Lung (tissue), 12 donors: ENCODE data around the gene QKI. TPM values are rescaled to one million over a fixed set of nuclear protein-coding genes. Genes with fewer than 3 reads are reported as not detected.

Experiments
- ATAC-seq: fragments of 200-7000 bp; cut with Tn5 transposase; one replicate; pipeline ENCODE4 v1.9.1; 2020; ENCODE audit warnings: moderate number of reproducible peaks; ENCODE audit not compliant: insufficient read depth, low FRiP score
- DNase-seq, 3 donors: peaks; one replicate each; pipeline ENCODE4 v3.0.0-alpha.2; 2013 to 2017
- H3K27ac ChIP-seq, 2 donors: one replicate each; pipeline ENCODE4 v1.5.1; 2013; ENCODE audit warnings: mild to moderate bottlenecking in 2 of 2, moderate library complexity in 2 of 2, control low read depth in 1 of 2, inconsistent platforms in 1 of 2, low read depth in 1 of 2, low read length in 1 of 2
- H3K27me3 ChIP-seq, 3 donors: one replicate each; pipeline ENCODE4 v1.5.1; 2013; ENCODE audit warnings: low read length in 2 of 3; ENCODE audit not compliant: control insufficient read depth in 3 of 3, insufficient read depth in 3 of 3
- H3K36me3 ChIP-seq, 4 donors: one replicate each; pipeline ENCODE4 v1.5.1; 2013; ENCODE audit warnings: low read length in 4 of 4, mild to moderate bottlenecking in 1 of 4, moderate library complexity in 1 of 4; ENCODE audit not compliant: control insufficient read depth in 4 of 4, insufficient read depth in 4 of 4
- H3K4me1 ChIP-seq, 5 donors: one replicate each; pipeline ENCODE4 v1.5.1; 2013; ENCODE audit warnings: low read length in 5 of 5, mild to moderate bottlenecking in 2 of 5, moderate library complexity in 1 of 5; ENCODE audit not compliant: control insufficient read depth in 5 of 5, insufficient read depth in 5 of 5
- H3K4me3 ChIP-seq: one replicate; pipeline ENCODE4 v1.5.1; 2013; ENCODE audit warnings: mild to moderate bottlenecking, control low read depth, moderate library complexity
- H3K9ac ChIP-seq, 2 donors: one replicate each; pipeline ENCODE4 v1.5.1; 2013; ENCODE audit warnings: low read length in 2 of 2, control low read depth in 1 of 2; ENCODE audit not compliant: insufficient read depth in 1 of 2
- H3K9me3 ChIP-seq, 4 donors: one replicate each; pipeline ENCODE4 v1.5.1; 2013; ENCODE audit warnings: low read length in 3 of 4, mild to moderate bottlenecking in 1 of 4, moderate library complexity in 1 of 4; ENCODE audit not compliant: control insufficient read depth in 4 of 4, insufficient read depth in 3 of 4
- CTCF ChIP-seq: IDR thresholded peaks from 2 replicates; pipeline ENCODE4 v1.5.1; 2012; ENCODE audit warnings: mild to moderate bottlenecking; ENCODE audit errors: control extremely low read depth, extremely low read depth
- WGBS, 2 donors: extraction: QIAGEN DNeasy Blood & Tissue Kit; methylation state at CpG; one replicate each; pipeline ENCODE4 v1.1.7; 2013; 5-methylcytosine and 5-hydroxymethylcytosine counted together
- polyA plus RNA-seq, 2 donors: library from polyadenylated mRNA; stranded (reverse); fragments of 200-250 nt; gene quantifications; one replicate each; pipeline ENCODE4 v1.2.1, GENCODE V29; 2013
- total RNA-seq, 2 donors: library from RNA; depleted of rRNA in 1 of 2; stranded (reverse); fragments of >200 nt in 1 of 2; gene quantifications; one replicate each; pipeline ENCODE4 v1.2.1, GENCODE V29; 2014 to 2021
- donor health status: control.
- donor health status: control.
- donor health status: Bipolar disorder and iron deficiency.
- donor health status: healthy.
- donor health status: DM: yes; HTN: yes; CAD: no.

Gene QKI
- total and polyA plus RNA-seq, 4 donors, result 20.6 to 228 (median 114) TPM

- Histone ChIP-seq H3K9me3 (no peaks in the 10 kb centered on the region), H3K36me3 (no peaks in the 10 kb centered on the region), H3K9ac (no peak overlapping the region), H3K27ac (peak overlapping the region in 1 of 2 donors; percentile 68), H3K4me3 (no peak overlapping the region), H3K4me1 (peaks cover 0 to 12% (median 0%) of the 10 kb centered on the region in 5 donors), H3K27me3 (no peaks in the 10 kb centered on the region)
- ATAC-seq (no peak), DNase-seq (no peak)
- TF ChIP-seq CTCF, result no peak
- 80 to 84% methylated on average over 7 of the region's 7 CpGs for WGBS, 2 donors
Observed at GRCh38 chr6:163583558-163583957, 169.0 kb downstream of the QKI start.

- H3K27me3 ChIP-seq, result no peaks in the 10 kb centered on the region
- H3K9ac ChIP-seq, result no peak overlapping the region
- DNase-seq (no peak), ATAC-seq (peak; percentile 77)
- no peak for TF ChIP-seq CTCF
- no peaks in the 10 kb centered on the region for H3K36me3 ChIP-seq
- H3K4me1 ChIP-seq, result peaks cover 0 to 5% (median 0%) of the 10 kb centered on the region in 5 donors
- 43 to 52% methylated on average over 8 of the region's 8 CpGs for WGBS, 2 donors
- no peak overlapping the region for H3K4me3 ChIP-seq
- H3K9me3 ChIP-seq, result peaks cover 0 to 2% (median 0%) of the 10 kb centered on the region in 4 donors
- peak overlapping the region in 1 of 2 donors; percentile 59 for H3K27ac ChIP-seq
Observed at GRCh38 chr6:163585932-163586437, 171.5 kb downstream of the QKI start.

DNA sequence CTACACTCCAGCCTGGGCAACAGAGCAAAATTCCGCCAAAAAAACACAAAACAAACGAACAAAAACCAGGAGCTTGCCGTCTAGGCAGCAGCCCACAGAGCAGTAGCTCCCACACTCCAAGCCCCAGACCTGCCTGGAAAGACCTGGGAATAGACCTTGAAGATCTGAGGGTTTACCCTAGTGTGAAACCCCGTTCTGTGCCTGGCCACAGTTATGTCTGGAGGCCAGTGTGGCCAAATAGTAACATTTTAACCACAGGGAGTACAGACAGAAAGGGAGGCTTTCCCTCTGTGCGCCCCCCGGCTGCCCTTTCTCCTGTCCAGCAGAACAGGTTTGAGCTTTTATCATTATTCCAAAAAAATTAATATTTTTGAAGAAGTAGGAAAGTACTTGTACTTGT is 172.4 kb downstream of the QKI start:
- Histone ChIP-seq H3K9ac (no peak overlapping the region), H3K4me1 (peaks cover 0 to 5% (median 0%) of the 10 kb centered on the region in 5 donors), H3K36me3 (no peaks in the 10 kb centered on the region), H3K4me3 (no peak overlapping the region), H3K27ac (no peak overlapping the region), H3K9me3 (peaks cover 0 to 2% (median 0%) of the 10 kb centered on the region in 4 donors), H3K27me3 (no peaks in the 10 kb centered on the region)
- DNase-seq (no peak), ATAC-seq (no peak)
- WGBS, 2 donors, result 78 to 88% methylated on average over 6 of the region's 6 CpGs
- TF ChIP-seq CTCF, result no peak
